H9 (cell line): Measurements from ENCODE around the gene IFI44. TPM values are rescaled to one million over a fixed set of nuclear protein-coding genes. Genes with fewer than 3 reads are reported as not detected.

Source experiments
- DNase-seq: peaks from one replicate; pipeline ENCODE4 v3.0.0-alpha.2; 2017
- H2AFZ ChIP-seq: one replicate; pipeline ENCODE4 v1.6.1; 2013; ENCODE audit warnings: mild to moderate bottlenecking, low read length, control low read depth, moderate library complexity
- H2AK5ac ChIP-seq: 2 replicates; pipeline ENCODE4 v1.6.1; 2013; ENCODE audit warnings: low read length, control low read depth, mixed read lengths; ENCODE audit not compliant: insufficient read length
- H2BK120ac ChIP-seq: one replicate; pipeline ENCODE4 v1.6.1; 2013; ENCODE audit warnings: low read depth, mild to moderate bottlenecking, low read length, control low read depth, inconsistent platforms; ENCODE audit not compliant: poor library complexity, severe bottlenecking
- H2BK12ac ChIP-seq: 2 replicates; pipeline ENCODE4 v1.6.1; 2013; ENCODE audit warnings: low read length, control low read depth, mixed read lengths, low read depth; ENCODE audit not compliant: insufficient read length
- H2BK15ac ChIP-seq: 2 replicates; pipeline ENCODE4 v1.6.1; 2013; ENCODE audit warnings: low read depth, low read length, control low read depth
- H2BK20ac ChIP-seq: one replicate; pipeline ENCODE4 v1.6.1; 2013; ENCODE audit warnings: low read depth, mild to moderate bottlenecking, low read length, control low read depth, inconsistent platforms; ENCODE audit not compliant: poor library complexity, severe bottlenecking
- H2BK5ac ChIP-seq: 2 replicates; pipeline ENCODE4 v1.6.1; 2013; ENCODE audit warnings: low read length, control low read depth, mixed read lengths; ENCODE audit not compliant: insufficient read length
- H3K14ac ChIP-seq: 2 replicates; pipeline ENCODE4 v1.6.1; 2013; ENCODE audit warnings: low read length, control low read depth; ENCODE audit not compliant: insufficient read depth
- H3K18ac ChIP-seq: 2 replicates; pipeline ENCODE4 v1.6.1; 2013; ENCODE audit warnings: low read depth, mild to moderate bottlenecking, mixed read lengths, low read length, control low read depth; ENCODE audit not compliant: insufficient read length
- H3K23ac ChIP-seq: 2 replicates; pipeline ENCODE4 v1.6.1; 2013; ENCODE audit warnings: low read length, control low read depth, mixed read lengths, low read depth; ENCODE audit not compliant: insufficient read length
- H3K23me2 ChIP-seq: 2 replicates; pipeline ENCODE4 v1.6.1; 2013; ENCODE audit warnings: low read depth, mild to moderate bottlenecking, mixed read lengths, low read length, control low read depth; ENCODE audit not compliant: insufficient read length, poor library complexity, severe bottlenecking
- H3K27ac ChIP-seq: 2 replicates; pipeline ENCODE4 v1.5.1; 2013; ENCODE audit warnings: low read length, control low read depth, mixed read lengths, low read depth; ENCODE audit not compliant: insufficient read length
- H3K27me3 ChIP-seq: 2 replicates; pipeline ENCODE4 v1.6.1; 2013; ENCODE audit warnings: low read length, control low read depth, inconsistent platforms; ENCODE audit not compliant: insufficient read depth
- H3K4ac ChIP-seq: 2 replicates; pipeline ENCODE4 v1.6.1; 2013; ENCODE audit warnings: low read depth, mild to moderate bottlenecking, control low read depth, inconsistent platforms, low read length, moderate library complexity
- H3K4me1 ChIP-seq: 2 replicates; pipeline ENCODE4 v1.6.1; 2013; ENCODE audit warnings: low read length, control low read depth, inconsistent platforms; ENCODE audit not compliant: insufficient read depth
- H3K4me2 ChIP-seq: 2 replicates; pipeline ENCODE4 v1.6.1; 2013; ENCODE audit warnings: low read length, control low read depth, mixed read lengths; ENCODE audit not compliant: insufficient read length, insufficient read depth
- H3K56ac ChIP-seq: 2 replicates; pipeline ENCODE4 v1.6.1; 2013; ENCODE audit warnings: low read depth, mild to moderate bottlenecking, mixed read lengths, low read length, control low read depth; ENCODE audit not compliant: insufficient read length
- H3K79me1 ChIP-seq: 2 replicates; pipeline ENCODE4 v1.6.1; 2013; ENCODE audit warnings: low read depth, mild to moderate bottlenecking, moderate library complexity, low read length, control low read depth, inconsistent platforms; ENCODE audit not compliant: insufficient read depth, poor library complexity, severe bottlenecking
- H3K79me2 ChIP-seq: 2 replicates; pipeline ENCODE4 v1.6.1; 2013; ENCODE audit warnings: low read length, control low read depth, inconsistent platforms; ENCODE audit not compliant: insufficient read depth
- H3K9ac ChIP-seq: 2 replicates; pipeline ENCODE4 v1.6.1; 2013; ENCODE audit warnings: low read length, control low read depth, mixed read lengths; ENCODE audit not compliant: insufficient read length; ENCODE audit errors: extremely low read depth
- H3K9me3 ChIP-seq: one replicate; pipeline ENCODE4 v1.6.1; 2013; ENCODE audit warnings: low read depth, low read length, inconsistent platforms; ENCODE audit not compliant: control insufficient read depth
- H3T11ph ChIP-seq: one replicate; pipeline ENCODE4 v1.6.1; 2013; ENCODE audit warnings: mild to moderate bottlenecking, low read length, control low read depth, inconsistent platforms
- H4K20me1 ChIP-seq: one replicate; pipeline ENCODE4 v1.6.1; 2013; ENCODE audit not compliant: control insufficient read depth, insufficient read length, insufficient read depth
- H4K5ac ChIP-seq: 2 replicates; pipeline ENCODE4 v1.6.1; 2013; ENCODE audit warnings: low read depth, mild to moderate bottlenecking, mixed read lengths, low read length, control low read depth; ENCODE audit not compliant: insufficient read length
- H4K8ac ChIP-seq: replicated peaks from 2 replicates; pipeline ENCODE4 v1.6.1; 2013; ENCODE audit warnings: low read length, control low read depth, mixed read lengths, low read depth; ENCODE audit not compliant: insufficient read length
- H4K91ac ChIP-seq: 2 replicates; pipeline ENCODE4 v1.6.1; 2013; ENCODE audit warnings: low read depth, mild to moderate bottlenecking, moderate library complexity, mixed read lengths, low read length, control low read depth; ENCODE audit not compliant: insufficient read length
- H3K27ac Mint-ChIP-seq, 3 experiments: 2 replicates in 2 of 3; 3 replicates in 1 of 3; pipeline ENCODE4 v1.8.0; 2020 to 2021; ENCODE audit warnings: mixed read lengths in 3 of 3, mild to moderate bottlenecking in 1 of 3, moderate library complexity in 1 of 3
- H3K27me3 Mint-ChIP-seq: 2 replicates; pipeline ENCODE4 v1.8.0; 2021; ENCODE audit warnings: low read depth, mild to moderate bottlenecking, moderate library complexity, mixed read lengths
- H3K36me3 Mint-ChIP-seq, 3 experiments: 2 replicates in 2 of 3; 3 replicates in 1 of 3; pipeline ENCODE4 v1.8.0; 2020 to 2021; ENCODE audit warnings: low read depth in 3 of 3, mixed read lengths in 3 of 3; ENCODE audit not compliant: insufficient read depth in 1 of 3
- H3K4me1 Mint-ChIP-seq, 2 experiments: 2 replicates each; pipeline ENCODE4 v1.8.0; 2020; ENCODE audit warnings: mixed read lengths in 2 of 2
- H3K4me3 Mint-ChIP-seq, 2 experiments: 2 replicates in 1 of 2; 3 replicates in 1 of 2; pipeline ENCODE4 v1.8.0; 2020 to 2021; ENCODE audit warnings: mild to moderate bottlenecking in 2 of 2, mixed read lengths in 2 of 2, moderate library complexity in 1 of 2
- H3K9me3 Mint-ChIP-seq, 2 experiments: 2 replicates in 1 of 2; 3 replicates in 1 of 2; pipeline ENCODE4 v1.8.0; 2020; ENCODE audit warnings: mild to moderate bottlenecking in 2 of 2, mixed read lengths in 2 of 2, moderate library complexity in 1 of 2
- CTCF ChIP-seq: fragments of 200-600 bp; sonication (generic); conservative IDR thresholded peaks from 3 replicates; pipeline ENCODE4 v1.8.0; 2021; ENCODE audit warnings: antibody characterized with exemption, mild to moderate bottlenecking
- WGBS: extraction: QIAGEN DNeasy Blood & Tissue Kit; methylation state at CpG from one replicate; pipeline ENCODE4 v1.1.7; 2013; ENCODE audit warnings: missing lambda C conversion rate, low lambda C conversion rate, mixed read lengths; ENCODE audit not compliant: insufficient read length; ENCODE audit errors: extremely low coverage; 5-methylcytosine and 5-hydroxymethylcytosine counted together
- total RNA-seq: library from RNA; stranded (reverse); gene quantifications from 2 replicates; pipeline ENCODE4 v1.2.1, GENCODE V29; 2021

IFI44 gene
- total RNA-seq, 1 experiment from 2014 or later = not detected

- Histone ChIP-seq H4K91ac (no peak overlapping the region), H2AFZ (no peak overlapping the region), H3K27me3 (no peaks in the 10 kb centered on the region), H3K4me1 (no peaks in the 10 kb centered on the region), H3T11ph (no peak overlapping the region), H3K23ac (no peak overlapping the region), H3K18ac (no peak overlapping the region), H3K79me1 (no peaks in the 10 kb centered on the region), H3K79me2 (no peaks in the 10 kb centered on the region), H3K4me2 (no peak overlapping the region), H2BK12ac (no peak overlapping the region), H3K27ac (no peak overlapping the region), H2BK20ac (no peak overlapping the region), H3K9ac (no peak overlapping the region), H3K56ac (no peak overlapping the region), H2BK120ac (no peak overlapping the region), H3K23me2 (no peaks in the 10 kb centered on the region), H3K14ac (no peak overlapping the region), H3K4ac (no peak overlapping the region), H4K5ac (no peak overlapping the region), H2BK15ac (no peak overlapping the region), H2BK5ac (no peak overlapping the region), H2AK5ac (no peak overlapping the region), H4K8ac (no peak overlapping the region), H3K9me3 (no peaks in the 10 kb centered on the region), H4K20me1 (no peaks in the 10 kb centered on the region)
- H3K4me1 Mint-ChIP-seq = no peaks in the 10 kb centered on the region; a peak in 1 of 4 replicates
- no CpG with 5 or more reads among the region's 2 CpGs for WGBS
- H3K9me3 Mint-ChIP-seq = no peaks in the 10 kb centered on the region; a peak in 1 of 5 replicates
- DNase-seq = no peak
- no peak overlapping the region for H3K4me3 Mint-ChIP-seq
- peaks cover 17% of the 10 kb centered on the region for H3K27me3 Mint-ChIP-seq
- no peaks in the 10 kb centered on the region for H3K36me3 Mint-ChIP-seq
- TF ChIP-seq CTCF = no peak
- no peak overlapping the region for H3K27ac Mint-ChIP-seq
Observed at GRCh38 chr1:78606274-78606673, 43.4 kb upstream of the IFI44 start.
